ENCODE measurements around the gene HECW1. TPM values are rescaled to one million over a fixed set of nuclear protein-coding genes. Genes with fewer than 3 reads are reported as not detected.

The HECW1 gene
- total and polyA plus RNA-seq, 5 experiments from 2014 or later, result not detected

- no peak for ATAC-seq
- no peak for DNase-seq
- POLR2A ChIA-PET, result no interaction called here
- H3K27me3 Mint-ChIP-seq, result peaks cover 0 to 9% (median 4%) of the 10 kb centered on the region in 5 donors
- H3K9me3 Mint-ChIP-seq, result no peaks in the 10 kb centered on the region
- H3K4me1 Mint-ChIP-seq, result peaks cover 0 to 2% (median 0%) of the 10 kb centered on the region in 4 donors
- H3K4me3 Mint-ChIP-seq, result no peak overlapping the region
- H3K27ac Mint-ChIP-seq, result no peak overlapping the region
- no peaks in the 10 kb centered on the region for H3K36me3 Mint-ChIP-seq
These were observed 425.9 kb downstream of the HECW1 start for GRCh38 chr7:43538404-43538771.

- H3K27ac Mint-ChIP-seq, result no peak overlapping the region
- no peak for DNase-seq
- POLR2A ChIA-PET, result no interaction called here
- H3K36me3 Mint-ChIP-seq, result no peaks in the 10 kb centered on the region
- H3K4me3 Mint-ChIP-seq, result no peak overlapping the region
- H3K9me3 Mint-ChIP-seq, result no peaks in the 10 kb centered on the region
- H3K27me3 Mint-ChIP-seq, result peaks cover 0 to 12% (median 2%) of the 10 kb centered on the region in 5 donors
- H3K4me1 Mint-ChIP-seq, result no peaks in the 10 kb centered on the region
- no peak for ATAC-seq
These were observed 428.0 kb downstream of the HECW1 start for GRCh38 chr7:43540471-43540870.

- ATAC-seq (no peak), DNase-seq (no peak)
- no peak overlapping the region for H3K4me3 Mint-ChIP-seq
- peaks cover 0 to 17% (median 0%) of the 10 kb centered on the region in 9 donors for H3K9me3 Mint-ChIP-seq
- H3K27me3 Mint-ChIP-seq, result peaks cover 2 to 26% (median 9%) of the 10 kb centered on the region in 5 donors
- POLR2A ChIA-PET, result no interaction called here
- H3K27ac Mint-ChIP-seq, result no peak overlapping the region
- no peaks in the 10 kb centered on the region for H3K4me1 Mint-ChIP-seq
- peaks cover 0 to 13% (median 11%) of the 10 kb centered on the region in 3 donors for H3K36me3 Mint-ChIP-seq
These were observed 430.3 kb downstream of the HECW1 start for GRCh38 chr7:43542716-43543115.

GRCh38 chr7:43546231-43546630 is 433.8 kb downstream of the HECW1 start:
- Mint-ChIP-seq H3K27me3 (peaks cover 4 to 26% (median 7%) of the 10 kb centered on the region in 5 donors), H3K4me1 (peaks cover 0 to 2% (median 0%) of the 10 kb centered on the region in 4 donors), H3K4me3 (no peak overlapping the region), H3K9me3 (peaks cover 0 to 17% (median 0%) of the 10 kb centered on the region in 9 donors), H3K27ac (no peak overlapping the region), H3K36me3 (peaks cover 0 to 14% (median 11%) of the 10 kb centered on the region in 3 donors)
- POLR2A ChIA-PET, result no interaction called here
- no peak for ATAC-seq
- no peak for DNase-seq

DNA sequence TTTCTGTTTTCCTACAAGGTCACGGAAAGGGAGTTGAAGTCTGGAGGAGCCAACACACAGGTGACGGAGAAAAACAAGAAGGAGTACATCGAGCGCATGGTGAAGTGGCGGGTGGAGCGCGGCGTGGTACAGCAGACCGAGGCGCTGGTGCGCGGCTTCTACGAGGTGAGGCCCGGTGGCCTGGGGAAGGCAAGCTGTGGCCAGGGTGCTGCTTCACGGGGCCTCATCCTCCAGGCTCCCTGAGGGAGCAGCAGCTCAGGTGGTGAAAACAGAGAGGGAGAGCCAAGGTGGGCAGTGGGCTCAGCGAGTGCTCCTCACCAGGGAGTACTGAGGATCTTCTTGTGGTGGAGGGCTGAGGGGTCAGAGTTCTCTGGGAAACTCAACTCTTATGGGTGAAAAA is 438.0 kb downstream of the HECW1 start:
- Mint-ChIP-seq H3K27me3 (peaks cover 4 to 19% (median 7%) of the 10 kb centered on the region in 5 donors), H3K4me3 (no peak overlapping the region), H3K4me1 (peaks cover 23 to 24% (median 23%) of the 10 kb centered on the region in 4 donors), H3K27ac (peak overlapping the region in 2 of 10 donors; percentile 13 to 50), H3K36me3 (peaks cover 0 to 14% (median 11%) of the 10 kb centered on the region in 3 donors), H3K9me3 (peaks cover 0 to 17% (median 0%) of the 10 kb centered on the region in 9 donors)
- POLR2A ChIA-PET, result no interaction called here
- no peak for DNase-seq
- no peak for ATAC-seq

GRCh38 chr7:43552122-43552521 is 439.7 kb downstream of the HECW1 start:
- H3K9me3 Mint-ChIP-seq, result peaks cover 0 to 3% (median 0%) of the 10 kb centered on the region in 9 donors
- peaks cover 0 to 4% (median under 1%) of the 10 kb centered on the region in 3 donors for H3K36me3 Mint-ChIP-seq
- H3K4me3 Mint-ChIP-seq, result no peak overlapping the region
- H3K27ac Mint-ChIP-seq, result no peak overlapping the region
- no peak for ATAC-seq
- peaks cover 0 to 3% (median 2%) of the 10 kb centered on the region in 5 donors for H3K27me3 Mint-ChIP-seq
- H3K4me1 Mint-ChIP-seq, result peaks cover 26 to 30% (median 29%) of the 10 kb centered on the region in 4 donors
- POLR2A ChIA-PET, result no interaction called here
- no peak for DNase-seq

GRCh38 chr7:43553999-43554398 is 441.6 kb downstream of the HECW1 start:
- peak overlapping the region in 9 of 10 donors; percentile 1 to 72 (median 47) for H3K27ac Mint-ChIP-seq
- ATAC-seq (peak; percentile 65 to 88), DNase-seq (peak in 4 of 10 donors; percentile 6 to 35 (median 21))
- H3K27me3 Mint-ChIP-seq, result peaks cover 0 to 5% (median 0%) of the 10 kb centered on the region in 5 donors
- H3K4me1 Mint-ChIP-seq, result peaks cover 26 to 31% (median 30%) of the 10 kb centered on the region in 4 donors
- peak overlapping the region in 8 of 10 donors; percentile 31 to 75 (median 68) for H3K4me3 Mint-ChIP-seq
- H3K36me3 Mint-ChIP-seq, result no peaks in the 10 kb centered on the region
- POLR2A ChIA-PET, result no interaction called here
- no peaks in the 10 kb centered on the region for H3K9me3 Mint-ChIP-seq

- Mint-ChIP-seq H3K4me3 (peak overlapping the region; percentile 29 to 75 (median 64)), H3K9me3 (no peaks in the 10 kb centered on the region), H3K27me3 (peaks cover 0 to 5% (median 0%) of the 10 kb centered on the region in 5 donors), H3K27ac (peak overlapping the region in 7 of 10 donors; percentile 45 to 73 (median 66)), H3K4me1 (peaks cover 26 to 31% (median 30%) of the 10 kb centered on the region in 4 donors), H3K36me3 (no peaks in the 10 kb centered on the region)
- peak in 7 of 10 donors; percentile 3 to 53 (median 20) for DNase-seq
- POLR2A ChIA-PET, result no interaction called here
- peak; percentile 66 to 75 for ATAC-seq
These were observed 442.0 kb downstream of the HECW1 start for GRCh38 chr7:43554423-43554822.

DNA sequence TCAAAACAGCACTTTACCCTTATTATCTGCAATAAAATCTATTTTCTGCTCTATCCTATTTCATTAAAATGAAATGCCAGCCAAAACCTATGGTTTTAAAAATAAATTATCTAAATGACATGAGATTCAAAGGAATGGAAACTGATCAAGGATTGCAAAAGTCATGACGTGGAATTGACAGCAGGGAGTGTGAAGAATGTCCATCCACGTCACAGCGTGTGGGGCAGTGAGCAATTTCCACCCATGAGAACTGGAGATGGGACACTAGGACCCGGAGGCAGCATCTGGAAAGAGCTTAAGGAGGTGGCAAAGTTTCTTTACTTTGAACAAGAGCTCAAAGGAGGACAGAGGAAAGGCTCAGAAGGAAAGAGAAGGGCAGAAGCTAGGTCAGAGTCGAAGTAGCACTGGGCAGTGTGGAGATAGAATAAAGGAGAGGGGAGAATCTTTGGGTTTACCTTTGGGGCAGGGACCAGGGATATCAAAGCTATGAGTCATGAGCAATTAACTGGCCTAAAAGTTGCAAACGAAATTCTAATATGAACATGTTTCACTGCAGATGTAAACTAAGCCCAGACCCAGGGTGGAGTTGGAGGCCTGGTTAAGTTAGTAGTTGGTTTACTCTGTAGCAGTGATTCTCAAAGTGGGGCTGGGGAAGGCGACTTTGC is 445.5 kb downstream of the HECW1 start:
- no peak overlapping the region for H3K4me3 Mint-ChIP-seq
- POLR2A ChIA-PET, result no interaction called here
- no peak for ATAC-seq
- peaks cover 0 to 5% (median 0%) of the 10 kb centered on the region in 3 donors for H3K36me3 Mint-ChIP-seq
- H3K27me3 Mint-ChIP-seq, result peaks cover 3 to 14% (median 8%) of the 10 kb centered on the region in 5 donors
- H3K27ac Mint-ChIP-seq, result peak overlapping the region in 1 of 10 donors; percentile 23
- no peak for DNase-seq
- no peaks in the 10 kb centered on the region for H3K9me3 Mint-ChIP-seq
- H3K4me1 Mint-ChIP-seq, result peaks cover 23 to 27% (median 26%) of the 10 kb centered on the region in 4 donors

DNA sequence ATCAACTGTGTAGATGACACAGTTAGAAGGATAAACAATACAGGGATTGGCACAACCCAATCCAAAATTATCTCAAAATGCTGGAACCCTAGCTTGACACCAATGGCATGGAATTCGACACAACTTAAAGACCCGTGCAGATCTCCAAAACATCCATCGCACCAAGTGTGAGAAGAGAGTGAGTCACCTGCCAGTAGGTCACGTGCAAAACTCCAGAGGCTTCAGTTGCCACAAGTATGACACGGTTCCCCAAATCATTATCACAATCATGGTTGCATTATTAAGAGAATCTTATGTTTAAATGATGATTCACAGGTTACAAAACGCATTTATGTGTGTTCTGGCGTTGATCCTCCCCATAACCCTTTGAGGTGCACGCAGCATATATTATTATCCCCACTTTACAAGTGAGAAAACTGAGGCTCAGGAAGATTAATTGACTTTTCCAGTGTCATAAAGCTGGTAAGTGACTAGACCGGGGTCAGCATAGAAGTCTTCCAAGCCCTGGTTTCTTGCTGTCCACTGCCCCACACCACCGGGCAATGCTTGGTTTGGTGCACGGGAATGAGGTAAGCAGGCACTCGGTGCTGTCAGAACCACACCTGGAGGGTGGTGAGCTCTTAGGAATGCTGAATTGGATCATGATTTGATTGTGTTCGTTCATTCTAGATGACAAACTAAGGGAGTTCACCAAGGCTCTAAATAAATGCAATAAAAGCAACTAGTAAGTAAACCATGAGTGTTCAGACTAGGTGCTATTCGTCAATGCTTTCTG is 446.9 kb downstream of the HECW1 start:
- Mint-ChIP-seq H3K4me1 (peaks cover 11 to 16% (median 13%) of the 10 kb centered on the region in 4 donors), H3K36me3 (peaks cover 0 to 5% (median 0%) of the 10 kb centered on the region in 3 donors), H3K27me3 (peaks cover 3 to 20% (median 8%) of the 10 kb centered on the region in 5 donors), H3K9me3 (no peaks in the 10 kb centered on the region), H3K27ac (no peak overlapping the region), H3K4me3 (no peak overlapping the region)
- no peak for ATAC-seq
- POLR2A ChIA-PET, result no interaction called here
- DNase-seq, result no peak

DNA sequence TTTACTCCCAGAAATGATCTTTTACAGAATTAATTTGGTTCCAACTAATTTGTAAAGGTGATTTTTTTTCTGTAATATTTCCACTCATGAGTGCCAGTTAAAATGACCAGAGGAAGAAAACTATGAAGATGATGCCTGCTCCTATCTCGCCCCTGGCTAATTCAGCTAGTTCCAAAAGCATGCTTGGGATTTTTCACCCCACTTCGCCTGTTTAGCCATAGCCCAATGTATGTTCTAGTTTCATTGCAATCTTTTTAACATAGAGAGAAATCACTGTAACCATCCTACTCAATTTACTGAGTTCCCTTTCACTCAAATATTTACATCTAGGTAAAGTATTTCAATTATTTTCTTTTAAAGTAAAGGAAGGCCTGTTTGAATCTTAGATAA is 447.5 kb downstream of the HECW1 start:
- Mint-ChIP-seq H3K27me3 (peaks cover 4 to 20% (median 10%) of the 10 kb centered on the region in 5 donors), H3K36me3 (peaks cover 0 to 5% (median 0%) of the 10 kb centered on the region in 3 donors), H3K27ac (no peak overlapping the region), H3K4me1 (peaks cover 5 to 10% (median 7%) of the 10 kb centered on the region in 4 donors), H3K4me3 (no peak overlapping the region), H3K9me3 (no peaks in the 10 kb centered on the region)
- POLR2A ChIA-PET, result no interaction called here
- no peak for ATAC-seq
- DNase-seq, result no peak

DNA sequence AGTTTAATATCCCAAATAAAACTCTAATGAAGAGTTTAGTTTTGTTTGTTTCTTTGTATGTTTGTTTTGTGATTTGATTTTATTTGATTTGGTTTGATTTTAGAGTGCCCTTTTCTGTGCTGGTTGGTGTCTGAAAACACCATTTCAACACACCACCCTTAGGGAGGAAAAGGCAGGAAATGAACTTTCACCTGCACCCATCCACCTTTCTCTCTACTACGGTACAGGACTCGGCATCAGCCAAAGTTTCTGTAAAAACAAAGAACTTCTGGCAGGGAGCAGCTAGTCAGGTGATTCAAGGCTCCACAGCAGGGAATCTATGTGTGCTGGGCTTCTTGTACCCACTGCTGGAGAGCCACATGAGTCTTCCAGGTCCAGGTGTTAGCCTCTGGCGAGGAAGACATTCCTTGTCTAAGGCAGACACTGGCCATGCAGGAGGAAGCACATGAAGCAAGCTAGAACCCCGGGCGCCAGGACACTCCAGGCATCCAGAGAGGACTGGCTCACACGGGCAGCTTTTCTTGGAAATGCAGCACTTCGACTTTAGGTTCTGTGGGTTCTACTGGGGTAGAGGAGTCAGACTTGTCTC is 448.4 kb downstream of the HECW1 start:
- peaks cover 3 to 6% (median 4%) of the 10 kb centered on the region in 4 donors for H3K4me1 Mint-ChIP-seq
- peaks cover 0 to 5% (median 0%) of the 10 kb centered on the region in 3 donors for H3K36me3 Mint-ChIP-seq
- no peak overlapping the region for H3K27ac Mint-ChIP-seq
- ATAC-seq (no peak), DNase-seq (no peak)
- H3K9me3 Mint-ChIP-seq, result no peaks in the 10 kb centered on the region
- H3K27me3 Mint-ChIP-seq, result peaks cover 3 to 20% (median 11%) of the 10 kb centered on the region in 5 donors
- H3K4me3 Mint-ChIP-seq, result no peak overlapping the region
- POLR2A ChIA-PET, result no interaction called here
